K562 (cell line): Measurements from ENCODE around the gene SLC26A2.

Experiments
- CTCF ChIP-seq, 3 experiments: IDR thresholded peaks in 2 of 3; conservative IDR thresholded peaks in 1 of 3; 2 replicates each; pipeline ENCODE4 v1.5.1; 2011 to 2012; ENCODE audit warnings: low read length in 3 of 3, mild to moderate bottlenecking in 3 of 3, control low read depth in 2 of 3, improper control_type of control experiment in 1 of 3, inconsistent platforms in 1 of 3, low read depth in 1 of 3, mixed read lengths in 1 of 3, moderate library complexity in 1 of 3; ENCODE audit not compliant: insufficient read depth in 2 of 3
- EZH2 ChIP-seq: IDR thresholded peaks from 2 replicates; pipeline ENCODE4 v1.6.1; 2012; ENCODE audit warnings: low read depth, mild to moderate bottlenecking, inconsistent platforms, low read length, borderline replicate concordance
- GATA2 ChIP-seq: sonication (generic); formaldehyde crosslinking; IDR thresholded peaks from 2 replicates; pipeline ENCODE4 v1.4.0; 2020; ENCODE audit warnings: mild to moderate bottlenecking, missing genetic modification reagents
- GTF2F1 ChIP-seq: IDR thresholded peaks from 2 replicates; pipeline ENCODE4 v1.6.1; 2011; ENCODE audit warnings: low read depth, low read length, improper control_type of control experiment
- MXD1 ChIP-seq: fragments of 250-450 bp; sonication (Bioruptor Pico); IDR thresholded peaks from 2 replicates; pipeline ENCODE4 v1.8.0; 2021; ENCODE audit warnings: borderline replicate concordance, mild to moderate bottlenecking, moderate library complexity; ENCODE audit not compliant: poor library complexity, severe bottlenecking
- NCOR1 ChIP-seq: fragments of 450-650 bp; IDR thresholded peaks from 2 replicates; pipeline ENCODE4 v1.6.1; 2016; ENCODE audit warnings: mild to moderate bottlenecking, moderate library complexity
- POLR2A ChIP-seq: fragments of 450-650 bp; conservative IDR thresholded peaks from 2 replicates; pipeline ENCODE4 v1.6.1; 2016
- TAF15 ChIP-seq: fragments of 200-400 bp; formaldehyde crosslinking; IDR thresholded peaks from 2 replicates; pipeline ENCODE4 v1.6.1; 2017; ENCODE audit warnings: mild to moderate bottlenecking, low read depth, low read length, moderate library complexity
- XRCC3 ChIP-seq: fragments of 450-650 bp; IDR thresholded peaks from 2 replicates; pipeline ENCODE4 v1.6.1; 2017; ENCODE audit warnings: mild to moderate bottlenecking, moderate library complexity
- XRCC4 ChIP-seq: IDR thresholded peaks from one replicate; pipeline ENCODE4 v1.6.1; 2011; ENCODE audit not compliant: insufficient read depth, insufficient read length; ENCODE audit errors: extremely low read depth
- TF ChIP-seq, protein P1 (sequence below): sonication (generic); formaldehyde crosslinking; IDR thresholded peaks from 2 replicates; pipeline ENCODE4 v1.8.0; 2023; ENCODE audit warnings: mild to moderate bottlenecking, missing genetic modification reagents

DNA sequence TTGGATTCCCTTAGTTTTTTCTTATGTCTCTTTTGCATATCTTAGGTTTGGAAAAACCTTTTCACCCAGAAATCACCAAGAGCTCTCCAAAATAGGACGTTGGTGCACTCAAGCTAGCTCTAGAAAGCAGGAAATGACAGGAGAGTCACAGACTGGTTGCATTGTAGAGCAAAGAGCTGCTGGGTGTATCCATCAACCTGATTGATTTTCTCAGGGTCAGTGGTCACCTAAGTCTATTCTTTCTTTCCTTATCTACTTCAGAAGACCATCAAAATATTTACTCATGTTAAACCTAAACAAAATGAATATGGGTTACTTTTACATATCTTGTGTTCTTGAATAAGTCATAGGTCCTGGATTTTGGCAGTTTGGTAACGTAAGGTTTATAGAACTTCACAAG lies 14.9 kb downstream of the SLC26A2 start:
- TF ChIP-seq MXD1 (no peak), EZH2 (no peak), POLR2A (no peak), XRCC3 (no peak), NCOR1 (no peak), GATA2 (CRISPR knock-in tag) (no peak), CTCF (IDR thresholded peaks at IDR 0.05 in 2 of 3, conservative IDR thresholded peaks at IDR 0.05 in 1 of 3; ENCODE audit: insufficient read depth in 2 of 3, low read depth in 1 of 3, low read length in 3 of 3) (no peak), XRCC4 (no peak), GTF2F1 (no peak), TAF15 (no peak)
- TF ChIP-seq, protein P1, sequence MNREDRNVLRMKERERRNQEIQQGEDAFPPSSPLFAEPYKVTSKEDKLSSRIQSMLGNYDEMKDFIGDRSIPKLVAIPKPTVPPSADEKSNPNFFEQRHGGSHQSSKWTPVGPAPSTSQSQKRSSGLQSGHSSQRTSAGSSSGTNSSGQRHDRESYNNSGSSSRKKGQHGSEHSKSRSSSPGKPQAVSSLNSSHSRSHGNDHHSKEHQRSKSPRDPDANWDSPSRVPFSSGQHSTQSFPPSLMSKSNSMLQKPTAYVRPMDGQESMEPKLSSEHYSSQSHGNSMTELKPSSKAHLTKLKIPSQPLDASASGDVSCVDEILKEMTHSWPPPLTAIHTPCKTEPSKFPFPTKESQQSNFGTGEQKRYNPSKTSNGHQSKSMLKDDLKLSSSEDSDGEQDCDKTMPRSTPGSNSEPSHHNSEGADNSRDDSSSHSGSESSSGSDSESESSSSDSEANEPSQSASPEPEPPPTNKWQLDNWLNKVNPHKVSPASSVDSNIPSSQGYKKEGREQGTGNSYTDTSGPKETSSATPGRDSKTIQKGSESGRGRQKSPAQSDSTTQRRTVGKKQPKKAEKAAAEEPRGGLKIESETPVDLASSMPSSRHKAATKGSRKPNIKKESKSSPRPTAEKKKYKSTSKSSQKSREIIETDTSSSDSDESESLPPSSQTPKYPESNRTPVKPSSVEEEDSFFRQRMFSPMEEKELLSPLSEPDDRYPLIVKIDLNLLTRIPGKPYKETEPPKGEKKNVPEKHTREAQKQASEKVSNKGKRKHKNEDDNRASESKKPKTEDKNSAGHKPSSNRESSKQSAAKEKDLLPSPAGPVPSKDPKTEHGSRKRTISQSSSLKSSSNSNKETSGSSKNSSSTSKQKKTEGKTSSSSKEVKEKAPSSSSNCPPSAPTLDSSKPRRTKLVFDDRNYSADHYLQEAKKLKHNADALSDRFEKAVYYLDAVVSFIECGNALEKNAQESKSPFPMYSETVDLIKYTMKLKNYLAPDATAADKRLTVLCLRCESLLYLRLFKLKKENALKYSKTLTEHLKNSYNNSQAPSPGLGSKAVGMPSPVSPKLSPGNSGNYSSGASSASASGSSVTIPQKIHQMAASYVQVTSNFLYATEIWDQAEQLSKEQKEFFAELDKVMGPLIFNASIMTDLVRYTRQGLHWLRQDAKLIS = no peak
